Stimulated activated CD8-positive, alpha-beta memory T cell treated with anti-CD3 and anti-CD28 coated beads, Interleukin-7, amount 100 ng/mL, for 24 hours (primary cell): Measurements from ENCODE around the gene ACTA2.

ENCODE experiments used
- DNase-seq: peaks from one replicate; pipeline ENCODE4 v3.0.0-alpha.2; 2020; ENCODE audit warnings: low read depth

ACTA2 gene

DNA sequence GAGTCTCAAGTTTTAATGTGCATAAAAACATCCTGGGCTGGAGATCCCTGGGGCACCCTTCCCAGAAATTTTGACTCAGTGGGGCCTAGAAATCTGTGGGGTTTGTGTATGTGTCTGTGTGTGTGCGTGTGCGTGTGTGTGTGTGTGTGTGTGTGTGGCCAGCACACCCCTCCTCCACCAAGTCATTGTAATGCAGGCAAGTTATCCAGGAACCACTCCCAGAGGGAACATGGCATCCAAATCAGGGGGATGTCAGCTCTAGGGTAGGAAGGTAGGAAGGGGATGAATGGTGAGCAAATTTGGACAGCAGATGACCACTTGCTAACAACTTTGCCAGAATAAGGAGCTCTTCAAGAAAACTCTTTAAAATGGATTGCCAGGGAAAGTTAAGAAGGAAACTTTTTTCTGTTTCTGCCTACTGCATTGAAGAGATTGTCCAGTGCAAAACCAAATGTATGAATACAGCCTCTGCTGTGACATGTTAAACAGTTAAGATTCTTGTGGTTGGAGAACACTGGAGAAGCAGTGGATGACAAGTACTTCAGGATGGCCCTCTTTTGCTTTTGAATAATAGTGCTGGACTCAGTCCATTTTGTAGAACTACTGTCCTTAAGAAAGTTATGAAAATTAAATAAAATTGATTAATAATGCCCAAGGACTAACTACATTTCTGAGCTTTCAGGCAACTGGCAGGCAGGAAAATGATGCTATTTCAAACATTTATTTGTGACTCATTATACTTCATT is 60.2 kb downstream of the ACTA2 start:
- no peak for DNase-seq

DNA sequence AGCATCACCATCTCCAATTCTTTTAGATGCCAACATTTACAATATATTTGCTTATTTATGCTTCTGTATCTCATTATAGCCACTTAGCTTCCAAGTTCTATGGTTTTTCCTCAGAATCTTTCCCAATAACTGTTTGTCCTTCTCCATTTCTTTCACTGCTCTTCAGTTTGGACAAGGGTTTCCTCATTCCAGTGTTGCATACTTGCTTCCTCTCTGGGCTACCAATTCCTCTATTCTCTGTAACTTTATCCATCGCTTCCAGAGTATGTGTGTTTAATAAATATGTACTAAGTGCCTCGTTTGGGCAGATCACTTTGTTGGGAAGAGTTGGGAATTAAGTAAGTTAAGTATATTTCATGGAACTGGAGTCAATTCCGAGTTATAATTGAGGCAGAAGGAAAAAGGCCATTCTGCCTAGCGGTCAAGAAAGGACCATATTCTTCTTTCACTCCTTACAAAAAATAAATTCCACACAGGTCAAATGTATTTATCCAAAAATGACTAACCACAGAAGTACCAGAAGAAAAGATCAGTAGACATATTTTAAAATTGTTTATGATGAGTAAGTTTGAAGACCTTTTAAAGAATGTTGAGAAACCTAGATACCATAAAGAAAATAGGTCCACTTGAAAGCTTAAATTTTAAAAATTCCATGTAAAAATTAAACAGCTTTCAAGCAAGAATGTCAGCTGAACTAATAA is 61.7 kb downstream of the ACTA2 start:
- DNase-seq = no peak

DNA sequence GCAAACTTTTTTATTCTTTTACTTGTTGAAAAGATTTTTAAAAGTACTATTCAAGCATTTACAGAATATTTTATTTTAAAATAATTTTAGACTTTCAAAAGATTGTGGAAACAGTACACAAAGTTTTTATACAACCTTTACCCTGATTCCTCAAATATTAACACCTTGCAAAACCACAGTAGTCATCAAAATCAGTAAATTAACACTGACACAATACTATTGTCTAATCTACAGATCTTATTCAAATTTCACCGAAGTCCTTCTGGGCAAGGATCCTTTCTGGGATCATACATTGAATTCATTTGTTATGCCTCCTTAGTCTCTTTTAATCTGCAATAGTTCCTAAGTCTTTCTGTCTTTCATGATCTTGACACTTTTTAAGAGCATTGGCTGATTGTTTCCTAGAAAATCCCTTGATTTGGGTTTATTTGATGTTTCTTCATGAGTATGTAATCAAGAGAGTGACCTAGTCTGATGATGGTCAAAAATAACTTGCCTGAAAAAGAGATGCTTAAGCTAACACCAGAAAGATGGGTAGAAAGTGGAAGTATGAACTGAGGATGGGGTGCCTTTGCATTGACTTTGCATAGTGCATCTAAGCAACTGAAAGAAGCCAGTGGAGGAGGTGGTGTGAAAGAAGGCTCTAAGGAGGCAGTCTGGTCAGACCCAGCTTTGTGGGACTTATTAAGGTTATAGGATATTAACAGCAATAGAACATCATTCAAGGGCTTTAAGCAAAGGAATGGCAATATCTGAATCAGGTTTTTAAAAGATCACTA is 62.8 kb downstream of the ACTA2 start:
- no peak for DNase-seq

DNA sequence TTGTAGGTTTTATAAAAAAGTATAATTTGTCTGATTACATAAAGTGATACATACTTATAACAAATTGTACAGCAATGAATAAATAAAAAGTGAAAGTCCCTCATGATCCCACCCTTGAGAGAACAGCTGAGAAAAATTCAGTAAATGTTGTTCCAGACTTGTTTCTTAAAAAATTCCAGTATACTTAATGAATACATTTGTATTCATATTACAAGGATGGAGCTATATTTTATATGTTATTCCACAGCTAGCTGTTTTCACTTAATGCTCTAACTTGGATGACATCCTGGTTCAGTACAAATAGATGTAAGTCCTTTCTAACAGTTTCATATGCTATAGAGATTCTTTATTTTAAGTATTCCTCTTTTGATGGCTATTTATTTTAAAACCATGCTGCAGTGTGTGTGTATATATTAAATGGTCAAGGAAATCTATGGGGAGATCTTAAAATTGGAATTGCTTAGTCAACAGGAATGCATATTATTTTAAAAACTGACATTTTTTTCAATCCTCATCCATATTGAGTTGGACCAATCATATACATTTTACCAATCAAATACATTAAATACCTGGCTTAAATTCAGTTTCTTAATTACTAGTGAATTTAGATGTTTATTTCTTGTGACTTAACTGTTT is 63.6 kb downstream of the ACTA2 start:
- DNase-seq = no peak

DNA sequence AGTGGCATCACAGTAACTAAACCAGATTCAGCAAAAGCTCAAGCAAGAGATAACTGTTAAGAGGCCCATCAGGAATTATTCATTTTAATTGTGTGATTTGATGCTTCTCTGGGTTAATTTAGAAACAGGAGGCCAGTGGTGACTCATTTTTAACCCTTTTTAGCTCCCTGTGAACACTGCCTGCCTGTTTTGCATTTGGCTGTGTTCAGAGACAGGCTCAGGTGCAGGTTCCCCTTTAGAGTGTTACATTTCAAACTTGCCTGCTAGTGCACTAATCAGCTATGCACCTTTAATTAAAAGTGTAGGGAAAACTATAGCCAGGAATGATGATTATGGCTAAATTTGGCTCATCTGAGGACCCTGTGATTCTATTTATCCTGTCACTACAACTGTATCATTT is 66.0 kb downstream of the ACTA2 start:
- no peak for DNase-seq
